Stimulated activated CD4-positive, alpha-beta T cell treated with anti-CD3 and anti-CD28 coated beads, Interleukin-1b, Interleukin-23, amount 100 ng/mL, for 4 hours (primary cell): ENCODE data around the gene NEFH.

Experiments
- DNase-seq, 2 donors: peaks; one replicate each; pipeline ENCODE4 v3.0.0-alpha.2; 2020; ENCODE audit warnings: low read depth in 2 of 2

The NEFH gene

DNA sequence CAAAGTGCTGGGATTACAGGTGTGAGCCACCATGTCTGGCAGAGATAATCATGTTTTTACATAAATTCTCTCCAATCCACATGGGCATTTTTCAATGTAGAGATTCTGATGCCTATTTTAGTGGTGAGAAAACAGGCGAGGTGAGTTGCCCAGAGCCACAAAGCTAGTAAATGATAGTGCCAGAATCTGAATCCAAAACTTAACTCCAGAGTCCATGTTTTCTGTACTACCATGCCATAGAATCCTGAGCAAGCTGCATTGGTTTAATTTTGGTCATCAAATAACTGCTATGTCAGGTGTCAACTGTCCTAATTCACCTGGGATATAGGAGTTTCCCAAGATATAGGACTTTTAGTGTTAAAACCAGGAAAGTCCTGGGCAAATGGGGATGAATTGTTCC lies 13.6 kb downstream of the NEFH start:
- no peak for DNase-seq

- DNase-seq = no peak
Measured at GRCh38 chr22:29499852-29500251, 19.8 kb downstream of the NEFH start.

GRCh38 chr22:29503811-29504372 lies 23.9 kb downstream of the NEFH start:
- DNase-seq = no peak

DNA sequence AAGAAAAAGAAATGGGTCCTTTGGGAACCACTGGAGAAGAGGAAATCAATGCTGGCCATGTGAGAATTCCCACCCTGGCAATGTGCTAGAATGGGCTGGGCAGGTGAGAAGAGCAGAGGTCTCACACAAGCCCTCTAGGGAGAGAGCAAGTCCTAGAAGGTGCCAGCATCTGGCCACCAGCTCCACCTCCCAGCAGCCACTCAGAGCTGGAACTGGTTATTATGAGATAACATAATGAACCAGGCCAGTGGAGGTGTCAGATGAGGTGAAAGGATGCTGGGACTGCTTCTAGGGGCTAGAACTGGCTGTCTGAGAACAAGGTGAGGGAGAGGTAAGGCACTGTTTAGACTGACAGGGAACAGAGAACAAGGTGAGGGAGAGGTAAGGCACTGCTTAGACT lies 29.3 kb downstream of the NEFH start:
- DNase-seq = no peak

GRCh38 chr22:29509815-29510214 lies 29.8 kb downstream of the NEFH start:
- DNase-seq = no peak

DNA sequence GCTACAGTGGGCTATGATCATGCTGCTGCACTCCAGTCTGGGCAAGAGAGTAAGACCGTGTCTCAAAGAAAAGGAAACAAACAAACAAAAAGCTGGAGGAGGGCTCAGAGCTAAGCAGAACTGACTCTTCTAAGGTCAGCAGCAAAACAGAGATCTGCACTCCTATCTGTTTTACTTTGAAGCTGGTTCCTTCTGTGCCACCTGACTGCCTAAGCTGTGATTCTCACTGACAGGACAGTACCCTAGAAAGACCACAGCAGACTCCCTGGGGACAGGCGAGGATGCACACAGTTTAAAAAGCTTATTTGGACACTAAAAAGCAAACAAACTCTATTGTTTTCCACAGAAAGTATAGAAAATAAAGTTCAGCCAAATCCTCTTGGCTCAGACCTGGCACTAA lies 30.5 kb downstream of the NEFH start:
- no peak for DNase-seq

GRCh38 chr22:29511126-29511862 lies 31.3 kb downstream of the NEFH start:
- DNase-seq = no peak

DNA sequence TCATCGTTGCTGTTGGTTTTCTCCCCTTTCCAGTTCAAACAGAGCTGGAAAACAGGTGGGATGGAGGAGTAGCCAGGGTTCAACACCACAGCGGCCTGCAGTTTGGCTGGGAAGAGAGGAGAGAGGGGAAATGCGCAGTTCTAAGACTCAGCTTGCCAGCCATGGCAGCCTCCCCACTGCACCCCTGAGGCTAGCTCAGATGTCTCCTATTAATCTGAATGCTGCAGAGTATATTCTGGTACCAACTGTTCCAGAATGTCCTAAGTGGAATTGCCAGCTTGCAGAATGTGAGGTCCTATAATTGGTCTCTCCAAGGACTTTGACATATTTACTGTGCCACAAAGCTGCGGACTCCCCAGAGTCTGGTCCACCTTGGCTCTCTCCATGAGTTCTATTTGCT lies 32.0 kb downstream of the NEFH start:
- no peak for DNase-seq

DNA sequence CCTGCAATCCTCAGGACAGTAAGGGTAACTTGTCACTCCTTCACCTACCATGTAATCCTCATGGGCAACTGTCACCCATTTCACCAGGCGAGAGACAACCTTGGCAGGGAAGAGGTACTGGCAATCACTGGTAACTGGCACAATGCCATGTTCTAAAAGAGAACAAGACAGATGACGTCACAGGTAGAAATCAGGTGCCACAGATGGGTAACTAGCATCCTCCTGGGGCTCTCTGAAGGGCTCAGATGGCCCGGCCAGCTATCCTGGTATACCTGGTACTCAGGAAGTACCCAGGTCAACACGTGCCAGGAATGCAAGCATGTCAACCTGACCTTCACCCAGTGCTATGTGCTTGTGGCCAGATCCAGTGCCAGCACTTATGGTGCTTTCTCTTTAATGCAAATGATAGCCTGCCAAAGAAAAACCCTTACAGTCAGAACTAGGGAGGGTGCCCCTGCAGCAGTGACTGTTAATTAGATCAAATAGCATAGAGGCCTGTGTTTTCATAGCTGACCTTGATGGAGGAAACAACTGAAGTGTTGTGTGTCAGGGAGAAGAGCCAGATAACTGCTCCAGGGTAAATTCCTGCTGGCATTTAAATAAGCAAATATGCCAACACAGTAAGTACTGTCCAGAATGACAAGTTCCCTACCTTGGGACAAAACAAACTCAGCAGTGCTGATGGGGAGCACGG lies 37.3 kb downstream of the NEFH start:
- DNase-seq = no peak

DNA sequence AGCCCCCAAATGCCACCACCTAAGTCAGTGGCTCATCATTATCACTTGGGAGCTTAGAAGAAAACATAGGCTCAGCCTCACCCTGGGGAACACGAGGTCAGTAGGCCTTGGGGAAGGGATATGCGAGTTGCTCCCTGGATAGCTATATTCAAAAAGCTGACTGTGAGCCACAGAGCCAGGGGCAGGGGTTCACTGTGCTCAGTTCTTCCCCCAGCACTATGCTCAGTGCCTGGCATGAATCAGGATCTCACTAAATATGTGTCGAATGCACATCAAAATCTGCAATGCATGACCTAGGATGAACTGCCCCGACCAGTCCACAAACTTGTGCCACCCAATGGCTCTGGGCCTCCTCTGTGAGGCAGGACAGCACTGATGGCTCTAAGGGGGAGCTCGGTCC lies 38.4 kb downstream of the NEFH start:
- no peak for DNase-seq

DNA sequence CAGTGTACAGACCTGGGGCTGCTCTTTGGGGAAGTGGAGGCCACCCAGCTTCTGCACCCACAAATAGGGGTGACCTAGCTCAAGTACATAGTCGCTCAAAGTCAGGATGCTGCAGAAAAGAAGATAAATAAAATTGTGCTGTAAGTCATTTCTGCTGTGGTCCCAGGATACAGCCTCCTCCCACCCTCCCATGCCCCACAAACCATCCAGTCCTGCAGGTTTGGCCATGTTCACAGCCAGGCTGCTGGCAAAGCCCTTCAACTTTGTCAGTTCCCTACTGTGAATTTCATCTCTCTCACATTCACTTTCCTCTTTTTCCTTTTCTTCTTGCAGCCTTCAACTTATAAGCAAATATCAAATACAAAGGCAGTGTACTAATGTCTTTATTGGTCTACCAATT lies 40.0 kb downstream of the NEFH start:
- no peak for DNase-seq

DNA sequence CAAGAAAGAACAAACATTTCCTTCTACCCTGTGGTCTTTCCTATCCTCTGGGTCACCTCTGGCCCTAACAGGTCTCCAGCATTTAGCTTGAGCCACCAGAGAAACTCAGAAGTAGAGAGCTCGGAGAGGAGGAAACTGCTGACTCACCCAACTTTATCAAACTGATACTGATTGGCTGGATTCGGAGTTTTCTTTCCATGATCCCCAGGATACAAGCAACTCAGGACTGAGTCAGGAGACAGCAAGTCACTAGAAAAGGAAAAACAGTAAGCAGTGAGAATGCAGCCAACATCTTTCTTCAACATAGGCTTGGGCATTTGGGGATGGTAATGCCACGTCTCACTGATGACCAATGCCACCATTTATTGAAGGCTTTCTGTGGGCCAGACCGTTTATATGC lies 40.8 kb downstream of the NEFH start:
- no peak for DNase-seq

GRCh38 chr22:29521526-29521925 lies 41.5 kb downstream of the NEFH start:
- no peak for DNase-seq

DNA sequence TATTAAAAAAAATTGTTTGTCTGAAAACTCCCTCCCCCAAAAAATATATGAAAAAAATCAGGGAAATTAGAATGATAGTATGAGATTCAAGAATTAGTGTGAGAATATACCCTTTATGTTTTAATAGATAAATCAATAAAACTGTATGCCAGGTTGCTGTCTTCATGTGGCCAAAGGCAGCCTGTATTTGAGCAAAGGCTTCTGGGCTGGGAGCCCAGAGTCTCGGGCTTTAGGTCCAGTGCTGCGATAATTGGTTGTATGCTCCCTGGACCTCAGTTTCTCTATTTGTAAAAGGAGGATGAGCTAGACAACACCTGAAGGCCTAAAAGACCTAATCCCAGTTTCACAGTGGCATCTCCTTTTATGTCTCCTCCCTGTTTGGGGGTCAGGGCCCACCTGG lies 43.7 kb downstream of the NEFH start:
- no peak for DNase-seq

GRCh38 chr22:29524442-29525191 lies 44.6 kb downstream of the NEFH start:
- DNase-seq = no peak

- no peak for DNase-seq
Measured at GRCh38 chr22:29528144-29528543, 48.1 kb downstream of the NEFH start.

- no peak for DNase-seq
Measured at GRCh38 chr22:29530716-29531115, 50.7 kb downstream of the NEFH start.

- no peak for DNase-seq
Measured at GRCh38 chr22:29531419-29531818, 51.4 kb downstream of the NEFH start.

- DNase-seq = no peak
Measured at GRCh38 chr22:29536411-29536810, 56.4 kb downstream of the NEFH start.

DNA sequence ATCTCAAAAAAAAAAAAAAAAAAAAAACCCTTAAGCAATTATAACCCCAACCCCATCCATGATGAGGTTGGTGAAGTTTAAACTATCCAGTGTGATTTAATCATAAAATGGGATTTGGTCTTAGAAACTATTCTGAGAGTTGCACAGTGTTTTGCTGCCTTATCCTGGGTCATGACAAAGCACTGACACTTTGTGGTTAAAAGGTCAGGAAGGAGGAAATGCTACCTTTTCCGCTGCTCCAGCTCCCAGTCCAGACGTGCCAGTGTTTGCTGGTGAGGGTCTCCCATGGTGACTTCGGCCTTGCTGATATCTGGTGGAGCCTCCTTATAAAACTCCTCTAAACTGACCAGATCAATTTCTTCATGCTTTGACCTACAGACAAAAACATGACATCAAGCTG lies 59.1 kb downstream of the NEFH start:
- DNase-seq = no peak
